ENCODE data around the gene IFI44.

The IFI44 gene

DNA sequence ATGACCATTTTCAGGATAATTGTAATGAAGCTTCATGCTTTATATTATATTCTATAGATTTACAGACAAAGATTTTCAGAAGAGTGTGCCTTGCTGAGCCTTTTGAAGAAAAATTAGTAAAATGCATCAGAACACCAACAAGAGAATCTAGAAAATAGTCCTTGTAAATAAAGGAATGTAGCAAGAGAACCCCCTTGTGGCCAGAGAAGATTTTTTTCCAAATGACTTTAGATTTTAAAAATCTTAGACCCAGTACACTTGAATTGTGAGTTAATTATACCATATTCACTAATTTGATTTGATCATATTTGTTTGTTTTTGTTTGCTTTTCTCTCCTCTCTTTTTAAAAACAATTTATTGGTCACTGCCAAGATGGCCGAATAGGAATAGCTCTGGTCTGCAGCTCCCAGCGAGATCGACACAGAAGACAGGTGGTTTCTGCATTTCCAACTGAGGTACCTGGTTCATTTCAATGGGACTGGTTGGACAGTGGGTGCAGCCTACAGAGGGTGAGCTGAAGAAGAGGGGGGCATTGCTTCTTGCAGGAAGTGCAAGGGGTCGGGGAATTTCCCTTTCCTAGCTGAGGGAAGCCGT lies 42.2 kb upstream of the IFI44 start:
- no peak overlapping the region for H3K4me3 ChIP-seq (ENCODE audit: low read depth, low read length)
- no peak overlapping the region for H3K27ac ChIP-seq
- no peak for DNase-seq
- H3K27me3 ChIP-seq (replicated peaks) = no peaks in the 10 kb centered on the region
- in situ Hi-C loops (cut with HindIII; ENCODE audit: low pct_ligation_motif_present, low sequenced_read_pairs) = no loop called here
- TF ChIP-seq, protein P1, sequence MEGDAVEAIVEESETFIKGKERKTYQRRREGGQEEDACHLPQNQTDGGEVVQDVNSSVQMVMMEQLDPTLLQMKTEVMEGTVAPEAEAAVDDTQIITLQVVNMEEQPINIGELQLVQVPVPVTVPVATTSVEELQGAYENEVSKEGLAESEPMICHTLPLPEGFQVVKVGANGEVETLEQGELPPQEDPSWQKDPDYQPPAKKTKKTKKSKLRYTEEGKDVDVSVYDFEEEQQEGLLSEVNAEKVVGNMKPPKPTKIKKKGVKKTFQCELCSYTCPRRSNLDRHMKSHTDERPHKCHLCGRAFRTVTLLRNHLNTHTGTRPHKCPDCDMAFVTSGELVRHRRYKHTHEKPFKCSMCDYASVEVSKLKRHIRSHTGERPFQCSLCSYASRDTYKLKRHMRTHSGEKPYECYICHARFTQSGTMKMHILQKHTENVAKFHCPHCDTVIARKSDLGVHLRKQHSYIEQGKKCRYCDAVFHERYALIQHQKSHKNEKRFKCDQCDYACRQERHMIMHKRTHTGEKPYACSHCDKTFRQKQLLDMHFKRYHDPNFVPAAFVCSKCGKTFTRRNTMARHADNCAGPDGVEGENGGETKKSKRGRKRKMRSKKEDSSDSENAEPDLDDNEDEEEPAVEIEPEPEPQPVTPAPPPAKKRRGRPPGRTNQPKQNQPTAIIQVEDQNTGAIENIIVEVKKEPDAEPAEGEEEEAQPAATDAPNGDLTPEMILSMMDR (IDR thresholded peaks at IDR 0.05; ENCODE audit: low read depth, low read length, missing control alignments) = peak; percentile 43
- H3K36me3 ChIP-seq (replicated peaks) = no peaks in the 10 kb centered on the region

DNA sequence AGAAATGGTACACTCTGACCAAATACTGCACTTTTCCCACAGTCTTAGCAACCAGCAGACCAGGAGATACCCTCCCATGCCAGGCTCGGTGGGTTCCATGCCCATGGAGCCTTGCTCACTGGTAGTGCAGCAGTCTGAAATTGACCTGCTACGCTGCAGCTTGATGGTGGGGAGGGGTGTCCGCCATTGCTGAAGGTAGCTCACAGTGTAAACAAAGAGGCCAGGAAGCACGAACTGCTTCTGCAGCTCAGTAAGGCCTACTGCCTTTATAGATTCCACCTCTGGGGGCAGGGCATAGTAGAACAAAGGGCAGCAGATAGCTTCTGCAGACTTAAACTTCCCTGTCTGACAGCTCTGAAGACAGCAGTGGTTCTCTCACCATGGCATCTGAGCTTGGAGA lies 41.7 kb upstream of the IFI44 start:
- no peaks in the 10 kb centered on the region for H3K27me3 ChIP-seq (replicated peaks)
- TF ChIP-seq, protein P1 (IDR thresholded peaks at IDR 0.05; ENCODE audit: low read depth, low read length, missing control alignments) = peak; percentile 8
- no peaks in the 10 kb centered on the region for H3K36me3 ChIP-seq (replicated peaks)
- no peak for DNase-seq
- H3K27ac ChIP-seq = no peak overlapping the region
- in situ Hi-C loops (cut with HindIII; ENCODE audit: low pct_ligation_motif_present, low sequenced_read_pairs) = no loop called here
- no peak overlapping the region for H3K4me3 ChIP-seq (ENCODE audit: low read depth, low read length)

DNA sequence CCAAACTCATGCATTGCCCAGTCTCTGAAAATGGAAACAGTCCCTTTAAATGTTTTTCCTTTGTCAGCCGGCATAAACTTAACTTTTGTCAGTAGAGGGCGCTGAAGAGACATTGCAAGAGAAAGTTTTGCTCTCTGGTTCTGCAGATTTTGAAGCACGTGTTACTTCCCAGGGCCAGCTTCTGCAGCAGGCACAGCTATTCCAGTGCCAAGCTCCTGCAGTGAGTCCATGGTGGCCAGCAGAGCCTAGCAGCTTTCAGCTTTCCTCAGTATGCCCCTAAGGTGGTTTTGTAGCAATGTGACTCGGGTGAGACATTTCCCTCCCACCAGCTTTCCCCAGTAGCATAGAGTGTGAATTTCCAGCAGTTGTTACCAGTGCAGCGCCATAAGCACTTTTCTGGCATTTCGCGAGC lies 32.0 kb upstream of the IFI44 start:
- DNase-seq = peak; percentile 80
- Histone ChIP-seq H3K27ac (no peak overlapping the region), H3K4me3 (ENCODE audit: low read depth, low read length) (no peak overlapping the region), H3K27me3 (replicated peaks) (no peaks in the 10 kb centered on the region), H3K36me3 (replicated peaks) (no peaks in the 10 kb centered on the region)
- TF ChIP-seq, protein P1 (IDR thresholded peaks at IDR 0.05; ENCODE audit: low read depth, low read length, missing control alignments) = peak; percentile 84
- in situ Hi-C loops (cut with HindIII; ENCODE audit: low pct_ligation_motif_present, low sequenced_read_pairs) = no loop called here

DNA sequence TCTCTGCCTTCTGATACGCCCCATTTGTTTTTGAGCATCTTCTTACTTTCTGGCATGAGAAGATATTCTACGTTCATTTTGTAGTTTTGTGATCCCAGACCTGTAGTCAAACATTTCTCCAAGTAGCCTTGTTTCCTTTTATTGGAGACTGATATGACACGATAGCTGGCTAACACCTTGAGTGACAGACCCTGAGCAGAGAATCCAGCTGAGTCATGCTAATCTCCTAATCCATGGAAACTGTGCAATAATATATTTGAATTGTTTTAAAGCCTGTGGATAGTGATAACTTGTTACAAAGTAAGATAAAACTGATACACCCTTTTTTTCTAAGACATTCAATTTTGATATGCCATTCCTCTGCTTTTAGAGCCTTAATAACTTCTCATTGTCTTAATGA lies 30.6 kb upstream of the IFI44 start:
- in situ Hi-C loops (cut with HindIII; ENCODE audit: low pct_ligation_motif_present, low sequenced_read_pairs) = no loop called here

DNA sequence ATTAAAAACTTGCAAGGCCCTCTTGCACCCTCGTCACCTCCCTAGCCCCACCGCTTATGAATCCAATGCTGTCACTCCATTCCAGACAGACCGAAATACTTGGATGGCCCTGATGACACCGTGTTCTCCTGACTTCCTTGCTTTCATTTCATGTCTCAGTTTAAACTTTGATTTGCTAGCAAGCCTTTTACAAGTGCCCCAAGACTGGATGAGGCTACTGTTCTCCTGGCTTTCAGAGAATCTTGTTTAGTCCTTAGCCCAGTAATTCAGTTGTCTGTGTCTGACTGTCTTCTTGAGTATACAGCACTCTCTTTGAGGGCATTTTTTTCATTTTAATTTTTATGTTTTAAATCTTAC lies 30.2 kb upstream of the IFI44 start:
- H3K4me3 ChIP-seq (ENCODE audit: low read depth, low read length) = no peak overlapping the region
- peak overlapping the region; percentile 39 for H3K27ac ChIP-seq
- no peaks in the 10 kb centered on the region for H3K36me3 ChIP-seq (replicated peaks)
- no peaks in the 10 kb centered on the region for H3K27me3 ChIP-seq (replicated peaks)
- peak; percentile 9 for DNase-seq
- TF ChIP-seq, protein P1 (IDR thresholded peaks at IDR 0.05; ENCODE audit: low read depth, low read length, missing control alignments) = no peak
- in situ Hi-C loops (cut with HindIII; ENCODE audit: low pct_ligation_motif_present, low sequenced_read_pairs) = no loop called here

More for the DNA sequence above, 30.6 kb upstream of the IFI44 start:
- Histone ChIP-seq H3K27me3 (replicated peaks) (no peaks in the 10 kb centered on the region), H3K36me3 (replicated peaks) (no peaks in the 10 kb centered on the region), H3K4me3 (ENCODE audit: low read depth, low read length) (no peak overlapping the region), H3K27ac (no peak overlapping the region)
- TF ChIP-seq, protein P1 (IDR thresholded peaks at IDR 0.05; ENCODE audit: low read depth, low read length, missing control alignments) = no peak
- DNase-seq = no peak

Measured in brain microvascular endothelial cell (primary cell).